Esophagus squamous epithelium (tissue), 4 donors: Measurements from ENCODE around the gene RNF39.

Experiments
- POLR2A ChIP-seq, 4 donors: fragments of 450-650 bp; IDR thresholded peaks; one replicate each; pipeline ENCODE4 v1.6.1; 2017; ENCODE audit warnings: antibody characterized with exemption in 4 of 4, mild to moderate bottlenecking in 4 of 4, moderate library complexity in 3 of 4
- TF ChIP-seq, protein P1 (sequence below), 6 experiments: fragments of 450-650 bp in 4 of 6; fragments of 200-600 bp in 2 of 6; sonication (generic) in 2 of 6; IDR thresholded peaks; one replicate each; pipeline ENCODE4 v1.5.1; 2016 to 2019; ENCODE audit warnings: antibody characterized with exemption in 6 of 6, mild to moderate bottlenecking in 4 of 6, moderate library complexity in 4 of 6

DNA sequence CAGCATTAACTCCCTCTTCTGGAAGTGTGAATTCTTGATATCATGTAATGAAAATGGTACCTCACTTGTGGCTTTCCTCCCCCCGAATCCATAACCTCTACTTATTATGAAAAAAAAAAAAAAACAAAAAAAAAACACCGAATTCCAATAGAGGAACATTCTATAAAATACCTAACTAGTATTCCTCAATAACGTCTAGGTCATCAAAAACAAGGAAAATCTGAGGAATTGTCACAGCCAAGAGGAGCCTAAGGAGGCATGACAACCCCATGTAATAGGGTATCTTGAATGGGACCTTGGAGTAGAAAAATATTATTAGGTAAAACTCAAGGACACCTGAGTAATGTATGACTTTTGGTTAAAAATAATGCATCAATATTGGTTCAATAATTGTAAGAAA, 53.4 kb downstream of the RNF39 start:
- no peak for TF ChIP-seq POLR2A (IDR thresholded peaks at IDR 0.05)
- TF ChIP-seq, protein P1, sequence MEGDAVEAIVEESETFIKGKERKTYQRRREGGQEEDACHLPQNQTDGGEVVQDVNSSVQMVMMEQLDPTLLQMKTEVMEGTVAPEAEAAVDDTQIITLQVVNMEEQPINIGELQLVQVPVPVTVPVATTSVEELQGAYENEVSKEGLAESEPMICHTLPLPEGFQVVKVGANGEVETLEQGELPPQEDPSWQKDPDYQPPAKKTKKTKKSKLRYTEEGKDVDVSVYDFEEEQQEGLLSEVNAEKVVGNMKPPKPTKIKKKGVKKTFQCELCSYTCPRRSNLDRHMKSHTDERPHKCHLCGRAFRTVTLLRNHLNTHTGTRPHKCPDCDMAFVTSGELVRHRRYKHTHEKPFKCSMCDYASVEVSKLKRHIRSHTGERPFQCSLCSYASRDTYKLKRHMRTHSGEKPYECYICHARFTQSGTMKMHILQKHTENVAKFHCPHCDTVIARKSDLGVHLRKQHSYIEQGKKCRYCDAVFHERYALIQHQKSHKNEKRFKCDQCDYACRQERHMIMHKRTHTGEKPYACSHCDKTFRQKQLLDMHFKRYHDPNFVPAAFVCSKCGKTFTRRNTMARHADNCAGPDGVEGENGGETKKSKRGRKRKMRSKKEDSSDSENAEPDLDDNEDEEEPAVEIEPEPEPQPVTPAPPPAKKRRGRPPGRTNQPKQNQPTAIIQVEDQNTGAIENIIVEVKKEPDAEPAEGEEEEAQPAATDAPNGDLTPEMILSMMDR (IDR thresholded peaks at IDR 0.05), result no peak
